DOHH2 (cell line): ENCODE data around the gene BIVM.

Experiments
- EZH2phosphoT487 ChIP-seq: fragments of 200-600 bp; sonication (generic); IDR thresholded peaks from 2 replicates; pipeline ENCODE4 v1.6.1; 2017; ENCODE audit warnings: borderline replicate concordance, mild to moderate bottlenecking, antibody characterized with exemption, low read length, moderate library complexity, mixed read lengths
- TF ChIP-seq, protein P1 (sequence below): fragments of 200-600 bp; sonication (generic); IDR thresholded peaks from one replicate; pipeline ENCODE4 v1.5.1; 2014; ENCODE audit warnings: antibody characterized with exemption, mild to moderate bottlenecking, low read depth, low read length; ENCODE audit not compliant: poor library complexity, severe bottlenecking

- TF ChIP-seq, protein P1, sequence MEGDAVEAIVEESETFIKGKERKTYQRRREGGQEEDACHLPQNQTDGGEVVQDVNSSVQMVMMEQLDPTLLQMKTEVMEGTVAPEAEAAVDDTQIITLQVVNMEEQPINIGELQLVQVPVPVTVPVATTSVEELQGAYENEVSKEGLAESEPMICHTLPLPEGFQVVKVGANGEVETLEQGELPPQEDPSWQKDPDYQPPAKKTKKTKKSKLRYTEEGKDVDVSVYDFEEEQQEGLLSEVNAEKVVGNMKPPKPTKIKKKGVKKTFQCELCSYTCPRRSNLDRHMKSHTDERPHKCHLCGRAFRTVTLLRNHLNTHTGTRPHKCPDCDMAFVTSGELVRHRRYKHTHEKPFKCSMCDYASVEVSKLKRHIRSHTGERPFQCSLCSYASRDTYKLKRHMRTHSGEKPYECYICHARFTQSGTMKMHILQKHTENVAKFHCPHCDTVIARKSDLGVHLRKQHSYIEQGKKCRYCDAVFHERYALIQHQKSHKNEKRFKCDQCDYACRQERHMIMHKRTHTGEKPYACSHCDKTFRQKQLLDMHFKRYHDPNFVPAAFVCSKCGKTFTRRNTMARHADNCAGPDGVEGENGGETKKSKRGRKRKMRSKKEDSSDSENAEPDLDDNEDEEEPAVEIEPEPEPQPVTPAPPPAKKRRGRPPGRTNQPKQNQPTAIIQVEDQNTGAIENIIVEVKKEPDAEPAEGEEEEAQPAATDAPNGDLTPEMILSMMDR, result no peak
- TF ChIP-seq EZH2phosphoT487, result no peak
Observed at GRCh38 chr13:102768909-102769308, 30.0 kb upstream of the BIVM start.
